Mesothelial cell of epicardium (in vitro differentiated cells): ENCODE results near the gene ST6GALNAC6. TPM values are rescaled to one million over a fixed set of nuclear protein-coding genes. Genes with fewer than 3 reads are reported as not detected.

Source experiments
- DNase-seq, 2 experiments: peaks; one replicate each; pipeline ENCODE4 v3.0.0; 2021; ENCODE audit warnings: low spot score in 2 of 2; ENCODE audit not compliant: unreplicated experiment in 2 of 2
- H3K27ac Mint-ChIP-seq: 2 replicates; pipeline ENCODE4 v1.8.0; 2021; ENCODE audit warnings: mixed read lengths
- H3K27me3 Mint-ChIP-seq: 2 replicates; pipeline ENCODE4 v1.8.0; 2021; ENCODE audit warnings: low read depth, mixed read lengths
- H3K36me3 Mint-ChIP-seq: 2 replicates; pipeline ENCODE4 v1.8.0; 2021; ENCODE audit warnings: mixed read lengths
- H3K4me1 Mint-ChIP-seq: 2 replicates; pipeline ENCODE4 v1.8.0; 2021; ENCODE audit warnings: mixed read lengths
- H3K4me3 Mint-ChIP-seq: 2 replicates; pipeline ENCODE4 v1.8.0; 2021; ENCODE audit warnings: mild to moderate bottlenecking, moderate library complexity, mixed read lengths
- H3K9me3 Mint-ChIP-seq: 2 replicates; pipeline ENCODE4 v1.8.0; 2021; ENCODE audit warnings: mixed read lengths
- CTCF ChIP-seq: fragments of 200-600 bp; sonication (generic); IDR thresholded peaks from one replicate; pipeline ENCODE4 v1.5.0; 2021; ENCODE audit warnings: antibody characterized with exemption; ENCODE audit not compliant: unreplicated experiment
- total RNA-seq: library from RNA; stranded (reverse); gene quantifications from 3 replicates; pipeline ENCODE4 v1.2.1, GENCODE V29; 2021

Gene ST6GALNAC6
- total RNA-seq, 1 donor from 2014 or later: 34.2 TPM

GRCh38 chr9:127907867-127908659, 8.7 kb upstream of the ST6GALNAC6 start:
- Mint-ChIP-seq H3K9me3 (no peaks in the 10 kb centered on the region), H3K4me1 (peaks cover 25% of the 10 kb centered on the region), H3K36me3 (peaks cover 11% of the 10 kb centered on the region), H3K4me3 (no peak overlapping the region), H3K27ac (no peak overlapping the region), H3K27me3 (no peaks in the 10 kb centered on the region)
- no peak for TF ChIP-seq CTCF
- no peak for DNase-seq

DNA sequence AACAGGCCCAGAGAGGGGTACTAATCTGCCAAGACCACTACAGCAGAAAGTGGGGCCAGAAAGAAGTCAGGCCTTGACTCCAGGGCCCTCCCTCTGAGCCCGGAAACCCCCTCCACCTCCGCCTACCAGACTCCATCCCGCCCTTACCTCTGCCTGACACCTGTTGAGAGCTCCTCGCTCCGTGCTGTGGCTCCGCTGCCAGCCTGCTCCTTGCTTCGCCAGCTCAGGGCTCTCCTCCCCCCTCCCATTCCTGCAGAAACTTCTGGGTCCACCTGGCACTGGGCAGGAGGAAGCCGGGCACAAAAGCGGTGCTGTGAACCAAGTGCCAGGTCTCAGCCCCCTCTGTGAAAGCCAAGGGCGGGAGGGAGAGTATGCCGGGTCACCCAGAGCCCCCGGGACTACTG, 6.4 kb upstream of the ST6GALNAC6 start:
- DNase-seq: no peak
- no peaks in the 10 kb centered on the region for H3K9me3 Mint-ChIP-seq
- TF ChIP-seq CTCF: no peak
- H3K4me1 Mint-ChIP-seq: peaks cover 27% of the 10 kb centered on the region
- peak overlapping the region; percentile 50 for H3K27ac Mint-ChIP-seq
- H3K36me3 Mint-ChIP-seq: peaks cover 3% of the 10 kb centered on the region
- no peaks in the 10 kb centered on the region for H3K27me3 Mint-ChIP-seq
- no peak overlapping the region for H3K4me3 Mint-ChIP-seq

DNA sequence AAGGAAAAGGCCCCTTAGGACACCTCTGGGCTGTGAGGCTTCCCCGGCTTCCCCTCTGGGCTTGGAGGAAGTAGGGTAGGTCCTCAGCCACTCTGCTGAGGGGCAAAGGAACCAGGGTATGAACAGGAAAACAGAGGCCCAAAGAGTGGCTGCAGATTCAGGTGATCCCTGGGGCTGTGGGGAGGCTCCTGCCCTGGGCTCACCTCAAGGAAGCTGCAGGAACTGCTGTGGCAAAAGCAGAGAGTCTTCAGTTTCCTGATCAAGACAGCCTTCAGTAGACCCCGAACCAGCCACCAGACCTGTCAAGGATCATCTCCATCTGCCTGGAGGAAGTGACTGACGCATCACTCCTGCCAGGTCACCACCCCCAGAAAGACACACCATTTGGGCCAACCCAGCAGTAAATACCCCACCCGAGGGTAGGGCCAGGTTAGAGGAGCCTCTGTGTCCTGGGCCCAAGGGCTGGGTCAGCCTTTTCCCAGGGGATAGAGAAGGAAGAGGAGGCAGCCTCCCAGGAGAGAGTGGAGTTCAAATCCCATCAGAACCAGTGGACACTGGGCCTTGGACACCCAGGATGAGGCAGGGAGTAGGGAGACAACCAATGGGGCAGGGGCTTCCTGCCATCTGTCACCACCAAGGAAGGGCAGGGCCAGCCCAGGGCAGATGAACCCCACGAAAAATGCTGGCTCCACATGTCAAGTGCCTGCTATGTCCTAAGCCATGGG, 5.8 kb upstream of the ST6GALNAC6 start:
- no peak for TF ChIP-seq CTCF
- H3K9me3 Mint-ChIP-seq: no peaks in the 10 kb centered on the region
- peak overlapping the region; percentile 95 for H3K27ac Mint-ChIP-seq
- H3K36me3 Mint-ChIP-seq: no peaks in the 10 kb centered on the region
- no peak overlapping the region for H3K4me3 Mint-ChIP-seq
- peaks cover 27% of the 10 kb centered on the region for H3K4me1 Mint-ChIP-seq
- DNase-seq: no peak
- no peaks in the 10 kb centered on the region for H3K27me3 Mint-ChIP-seq

GRCh38 chr9:127904561-127905003, 5.2 kb upstream of the ST6GALNAC6 start:
- peaks cover 31% of the 10 kb centered on the region for H3K4me1 Mint-ChIP-seq
- H3K4me3 Mint-ChIP-seq: peak overlapping the region; percentile 44
- no peak for TF ChIP-seq CTCF
- no peaks in the 10 kb centered on the region for H3K27me3 Mint-ChIP-seq
- no peaks in the 10 kb centered on the region for H3K36me3 Mint-ChIP-seq
- peak; percentile 67 to 70 for DNase-seq
- no peaks in the 10 kb centered on the region for H3K9me3 Mint-ChIP-seq
- peak overlapping the region; percentile 95 for H3K27ac Mint-ChIP-seq

- Mint-ChIP-seq H3K9me3 (no peaks in the 10 kb centered on the region), H3K4me1 (peaks cover 31% of the 10 kb centered on the region), H3K36me3 (no peaks in the 10 kb centered on the region), H3K27me3 (no peaks in the 10 kb centered on the region), H3K27ac (peak overlapping the region; percentile 95), H3K4me3 (peak overlapping the region; percentile 44)
- no peak for DNase-seq
- TF ChIP-seq CTCF: no peak
These were observed 4.4 kb upstream of the ST6GALNAC6 start for GRCh38 chr9:127903557-127904475.
